Neuronal stem cell (in vitro differentiated cells): ENCODE data around the gene OVCA2. TPM values are rescaled to one million over a fixed set of nuclear protein-coding genes. Genes with fewer than 3 reads are reported as not detected.

Experiments
- DNase-seq: peaks from one replicate; pipeline ENCODE4 v3.0.0-alpha.2; 2013; ENCODE audit warnings: low spot score
- H2AFZ ChIP-seq: one replicate; pipeline ENCODE4 v1.6.1; 2013; ENCODE audit warnings: mild to moderate bottlenecking, low read length, inconsistent platforms
- H2AK5ac ChIP-seq: 2 replicates; pipeline ENCODE4 v1.6.1; 2013; ENCODE audit warnings: low read depth, mild to moderate bottlenecking, inconsistent platforms, low read length, moderate library complexity, mixed read lengths
- H2BK120ac ChIP-seq: 2 replicates; pipeline ENCODE4 v1.6.1; 2013; ENCODE audit warnings: low read depth, mild to moderate bottlenecking, inconsistent platforms, low read length, moderate library complexity, mixed read lengths
- H2BK12ac ChIP-seq: one replicate; pipeline ENCODE4 v1.6.1; 2013; ENCODE audit warnings: low read length, inconsistent platforms
- H2BK15ac ChIP-seq: 2 replicates; pipeline ENCODE4 v1.6.1; 2013; ENCODE audit warnings: mild to moderate bottlenecking, low read length, inconsistent platforms, mixed read lengths
- H2BK5ac ChIP-seq: one replicate; pipeline ENCODE4 v1.6.1; 2013; ENCODE audit warnings: inconsistent platforms, mild to moderate bottlenecking, low read length, moderate library complexity
- H3K14ac ChIP-seq: one replicate; pipeline ENCODE4 v1.6.1; 2013; ENCODE audit warnings: low read length, inconsistent platforms
- H3K18ac ChIP-seq: 2 replicates; pipeline ENCODE4 v1.6.1; 2013; ENCODE audit warnings: low read length, inconsistent platforms
- H3K23ac ChIP-seq: 2 replicates; pipeline ENCODE4 v1.6.1; 2013; ENCODE audit warnings: low read depth, mild to moderate bottlenecking, mixed read lengths, low read length, inconsistent platforms; ENCODE audit not compliant: poor library complexity
- H3K27ac ChIP-seq: replicated peaks from 3 replicates; pipeline ENCODE4 v1.5.1; 2013; ENCODE audit warnings: low read length, inconsistent platforms
- H3K27me3 ChIP-seq, 3 experiments: 2 replicates each; pipeline ENCODE4 v1.6.1; 2013; ENCODE audit warnings: low read length in 3 of 3, mild to moderate bottlenecking in 2 of 3, inconsistent platforms in 1 of 3, low read depth in 1 of 3, mixed read lengths in 1 of 3, moderate library complexity in 1 of 3; ENCODE audit not compliant: control insufficient read depth in 3 of 3, insufficient read depth in 3 of 3
- H3K36me3 ChIP-seq, 2 donors: replicated peaks in 1 of 2; 2 replicates each; pipeline ENCODE4 v1.6.1; 2013; ENCODE audit warnings: low read length in 2 of 2; ENCODE audit not compliant: control insufficient read depth in 2 of 2, insufficient read depth in 2 of 2
- H3K4ac ChIP-seq: 2 replicates; pipeline ENCODE4 v1.6.1; 2013; ENCODE audit warnings: inconsistent platforms, mild to moderate bottlenecking, low read length, moderate library complexity
- H3K4me1 ChIP-seq, 2 donors: 1 replicate in 1 of 2; 2 replicates in 1 of 2; pipeline ENCODE4 v1.6.1; 2013; ENCODE audit warnings: low read length in 2 of 2, low read depth in 1 of 2; ENCODE audit not compliant: control insufficient read depth in 2 of 2, insufficient read depth in 1 of 2
- H3K4me2 ChIP-seq: one replicate; pipeline ENCODE4 v1.6.1; 2013; ENCODE audit warnings: mild to moderate bottlenecking, low read length, inconsistent platforms; ENCODE audit not compliant: insufficient read depth, poor library complexity, severe bottlenecking
- H3K4me3 ChIP-seq, 2 donors: 2 replicates each; pipeline ENCODE4 v1.5.1; 2013; ENCODE audit warnings: low read length in 2 of 2, mild to moderate bottlenecking in 2 of 2, inconsistent platforms in 1 of 2, moderate library complexity in 1 of 2
- H3K79me1 ChIP-seq: one replicate; pipeline ENCODE4 v1.6.1; 2013; ENCODE audit warnings: low read depth, mild to moderate bottlenecking, inconsistent platforms, low read length, moderate library complexity
- H3K9ac ChIP-seq: one replicate; pipeline ENCODE4 v1.6.1; 2013; ENCODE audit warnings: mild to moderate bottlenecking, low read depth, low read length, inconsistent platforms; ENCODE audit not compliant: poor library complexity
- H3K9me3 ChIP-seq, 2 donors: replicated peaks in 1 of 2; 2 replicates each; pipeline versions ENCODE3 to v1.6.1; 2013; ENCODE audit warnings: low read length in 2 of 2, mild to moderate bottlenecking in 2 of 2, inconsistent platforms in 1 of 2, low read depth in 1 of 2, mixed read lengths in 1 of 2, moderate library complexity in 1 of 2; ENCODE audit not compliant: control insufficient read depth in 2 of 2, insufficient read depth in 1 of 2
- H4K8ac ChIP-seq: one replicate; pipeline ENCODE4 v1.6.1; 2013; ENCODE audit warnings: low read depth, mild to moderate bottlenecking, inconsistent platforms, low read length, moderate library complexity
- H4K91ac ChIP-seq: one replicate; pipeline ENCODE4 v1.6.1; 2013; ENCODE audit warnings: low read length, low read depth, mild to moderate bottlenecking, inconsistent platforms; ENCODE audit not compliant: poor library complexity
- WGBS, 2 donors: extraction: QIAGEN DNeasy Blood & Tissue Kit; methylation state at CpG; one replicate each; pipeline ENCODE4 v1.1.7; 2013; ENCODE audit warnings: missing lambda C conversion rate in 2 of 2, mixed read lengths in 1 of 2; ENCODE audit not compliant: insufficient read length in 2 of 2, insufficient replicate concordance in 1 of 2; ENCODE audit errors: extremely low coverage in 2 of 2; 5-methylcytosine and 5-hydroxymethylcytosine counted together
- small RNA-seq: library from polyadenylated mRNA; stranded (forward); fragments of <200 nt; extraction: miRNeasy Mini kit (QIAGEN cat#:217004); gene quantifications from one replicate; pipeline ENCODE3, GENCODE V24; 2013; ENCODE audit not compliant: insufficient read depth

The OVCA2 gene

GRCh38 chr17:2090804-2091534, 49.1 kb downstream of the OVCA2 start:
- Histone ChIP-seq H4K91ac (no peak overlapping the region), H3K27ac (no peak overlapping the region), H3K9ac (no peak overlapping the region), H3K4me3 (no peak overlapping the region), H3K27me3 (no peaks in the 10 kb centered on the region), H2AK5ac (no peak overlapping the region), H3K23ac (no peak overlapping the region), H4K8ac (no peak overlapping the region), H3K14ac (no peak overlapping the region), H3K9me3 (no peaks in the 10 kb centered on the region), H2BK120ac (no peak overlapping the region), H2BK5ac (no peak overlapping the region), H2BK12ac (no peak overlapping the region), H2BK15ac (no peak overlapping the region), H3K79me1 (peaks cover 3% of the 10 kb centered on the region), H3K36me3 (peaks cover 0 to 14% of the 10 kb centered on the region in 2 donors), H3K4me1 (peaks cover 8 to 9% of the 10 kb centered on the region in 2 donors), H3K4ac (no peak overlapping the region), H3K4me2 (no peak overlapping the region), H2AFZ (no peak overlapping the region), H3K18ac (no peak overlapping the region)
- DNase-seq: peak; percentile 30
- no CpG with 5 or more reads among the region's 2 CpGs for WGBS, 2 donors

DNA sequence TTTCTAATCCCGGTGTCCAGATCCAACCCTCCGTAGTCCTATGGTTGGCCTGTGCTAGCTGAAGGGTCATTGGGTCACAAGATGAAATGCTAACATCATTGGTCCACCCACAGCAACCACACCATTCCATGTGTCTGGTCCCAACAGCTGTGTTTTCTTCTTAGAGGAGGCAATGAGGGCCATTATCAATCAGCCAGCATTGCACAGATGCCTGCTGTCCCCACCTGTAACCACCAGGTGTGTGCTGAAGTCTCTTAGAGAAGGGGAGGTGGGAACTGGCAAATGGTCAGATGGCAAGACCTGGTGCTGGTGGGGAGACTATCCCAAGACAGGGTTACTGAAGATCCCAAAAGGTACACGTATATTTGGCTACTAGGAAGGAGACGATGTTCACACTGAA, 50.4 kb downstream of the OVCA2 start:
- Histone ChIP-seq H3K18ac (no peak overlapping the region), H3K79me1 (peaks cover 3% of the 10 kb centered on the region), H2AK5ac (no peak overlapping the region), H3K4me1 (peaks cover 8 to 11% of the 10 kb centered on the region in 2 donors), H4K8ac (no peak overlapping the region), H2BK12ac (no peak overlapping the region), H3K4me2 (no peak overlapping the region), H2BK120ac (no peak overlapping the region), H3K36me3 (peaks cover 0 to 14% of the 10 kb centered on the region in 2 donors), H3K23ac (no peak overlapping the region), H2BK5ac (no peak overlapping the region), H3K9me3 (no peaks in the 10 kb centered on the region), H4K91ac (no peak overlapping the region), H2BK15ac (no peak overlapping the region), H3K4me3 (no peak overlapping the region), H3K9ac (no peak overlapping the region), H3K27ac (no peak overlapping the region), H3K4ac (no peak overlapping the region), H3K14ac (no peak overlapping the region), H2AFZ (no peak overlapping the region), H3K27me3 (no peaks in the 10 kb centered on the region)
- WGBS, 2 donors: no CpG with 5 or more reads among the region's 4 CpGs
- DNase-seq: no peak

Small RNA genes lying within 50 kb of the gene (small RNA-seq; reads per million reads assigned to genes)
- gene AC090617.9: not detected
- gene MIR132: 183 reads per million, percentile 97 among the genes with 10 or more reads in this experiment
- 20.5 reads per million, percentile 80 among the genes with 10 or more reads in this experiment for gene MIR212
- not detected for gene OVCA2
